Measurements from ENCODE around the gene SRP72.

DNA sequence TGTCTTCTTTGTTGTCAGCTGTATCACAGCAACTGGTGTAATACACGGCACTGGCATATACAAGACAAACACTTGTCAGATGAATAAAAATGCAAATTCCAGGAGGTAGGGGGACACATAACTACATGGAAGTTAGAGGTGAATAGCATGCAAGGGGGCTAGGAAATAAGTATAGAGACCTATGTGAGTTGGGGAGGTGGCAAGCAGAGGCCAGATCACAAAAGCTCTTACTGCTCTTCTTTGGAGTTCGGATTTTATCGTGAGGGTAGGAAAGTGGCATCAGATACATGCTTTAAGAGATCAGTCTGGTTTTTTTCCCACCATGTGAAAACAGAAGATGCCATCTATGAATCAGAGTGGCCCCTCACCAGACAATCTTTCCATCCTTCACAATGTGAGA lies 2.8 kb upstream of the SRP72 start:
- TF ChIP-seq CTCF (IDR thresholded peaks at IDR 0.05; ENCODE audit: insufficient read depth, low read length) (no peak), POLR2AphosphoS5 (IDR thresholded peaks at IDR 0.05; ENCODE audit: low read depth) (no peak)

Measured in HL-60 (cell line).